ENCODE measurements around the gene SMARCAD1. TPM values are rescaled to one million over a fixed set of nuclear protein-coding genes. Genes with fewer than 3 reads are reported as not detected.

Gene SMARCAD1
- total and polyA plus RNA-seq, 9 of the 15 experiments (the other 6 are each of a cell fraction or from before 2014, with no cell fraction given) = 11.2 to 52.2 (median 34.6) TPM

- TF ChIP-seq, protein P1, sequence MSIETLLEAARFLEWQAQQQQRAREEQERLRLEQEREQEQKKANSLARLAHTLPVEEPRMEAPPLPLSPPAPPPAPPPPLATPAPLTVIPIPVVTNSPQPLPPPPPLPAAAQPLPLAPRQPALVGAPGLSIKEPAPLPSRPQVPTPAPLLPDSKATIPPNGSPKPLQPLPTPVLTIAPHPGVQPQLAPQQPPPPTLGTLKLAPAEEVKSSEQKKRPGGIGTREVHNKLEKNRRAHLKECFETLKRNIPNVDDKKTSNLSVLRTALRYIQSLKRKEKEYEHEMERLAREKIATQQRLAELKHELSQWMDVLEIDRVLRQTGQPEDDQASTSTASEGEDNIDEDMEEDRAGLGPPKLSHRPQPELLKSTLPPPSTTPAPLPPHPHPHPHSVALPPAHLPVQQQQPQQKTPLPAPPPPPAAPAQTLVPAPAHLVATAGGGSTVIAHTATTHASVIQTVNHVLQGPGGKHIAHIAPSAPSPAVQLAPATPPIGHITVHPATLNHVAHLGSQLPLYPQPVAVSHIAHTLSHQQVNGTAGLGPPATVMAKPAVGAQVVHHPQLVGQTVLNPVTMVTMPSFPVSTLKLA (conservative IDR thresholded peaks at IDR 0.05) = no peak
- no peak for TF ChIP-seq E2F1 (CRISPR knock-in tag; IDR thresholded peaks at IDR 0.05)
- no peak for TF ChIP-seq TBL1XR1 (IDR thresholded peaks at IDR 0.05; ENCODE audit: low read length in 2 of 2)
- TF ChIP-seq PRPF4 (IDR thresholded peaks at IDR 0.05; ENCODE audit: insufficient read depth, low read depth, low read length, poor library complexity, severe bottlenecking) = no peak
- TF ChIP-seq BRD4 (IDR thresholded peaks at IDR 0.05) = no peak
- no peak for TF ChIP-seq EHMT2 (IDR thresholded peaks at IDR 0.05)
- no peak for TF ChIP-seq ATF3 (IDR thresholded peaks at IDR 0.05)
- TF ChIP-seq ATF3 (CRISPR knock-in tag; conservative IDR thresholded peaks at IDR 0.05) = no peak
- no peak for TF ChIP-seq XRCC4 (IDR thresholded peaks at IDR 0.05; ENCODE audit: extremely low read depth, insufficient read depth, insufficient read length)
- TF ChIP-seq ZNF766 (CRISPR knock-in tag; conservative IDR thresholded peaks at IDR 0.05) = no peak
- TF ChIP-seq, protein P2, sequence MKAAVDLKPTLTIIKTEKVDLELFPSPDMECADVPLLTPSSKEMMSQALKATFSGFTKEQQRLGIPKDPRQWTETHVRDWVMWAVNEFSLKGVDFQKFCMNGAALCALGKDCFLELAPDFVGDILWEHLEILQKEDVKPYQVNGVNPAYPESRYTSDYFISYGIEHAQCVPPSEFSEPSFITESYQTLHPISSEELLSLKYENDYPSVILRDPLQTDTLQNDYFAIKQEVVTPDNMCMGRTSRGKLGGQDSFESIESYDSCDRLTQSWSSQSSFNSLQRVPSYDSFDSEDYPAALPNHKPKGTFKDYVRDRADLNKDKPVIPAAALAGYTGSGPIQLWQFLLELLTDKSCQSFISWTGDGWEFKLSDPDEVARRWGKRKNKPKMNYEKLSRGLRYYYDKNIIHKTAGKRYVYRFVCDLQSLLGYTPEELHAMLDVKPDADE (conservative IDR thresholded peaks at IDR 0.05; ENCODE audit: control insufficient read depth, low read depth, low read length) = no peak
- TF ChIP-seq RBM34 (IDR thresholded peaks at IDR 0.05; ENCODE audit: borderline replicate concordance, insufficient read depth, low read length) = no peak
- no peak for TF ChIP-seq ZC3H4 (CRISPR knock-in tag; IDR thresholded peaks at IDR 0.05; ENCODE audit: borderline replicate concordance)
Observed at GRCh38 chr4:94244087-94244828, 36.6 kb downstream of the SMARCAD1 start (continued).

Measured in K562 (cell line).